Measurements from ENCODE around the gene FARP1.
A peak's percentile ranks its signal among the peaks of the same experiment; 100 is the strongest.

FARP1 gene

DNA sequence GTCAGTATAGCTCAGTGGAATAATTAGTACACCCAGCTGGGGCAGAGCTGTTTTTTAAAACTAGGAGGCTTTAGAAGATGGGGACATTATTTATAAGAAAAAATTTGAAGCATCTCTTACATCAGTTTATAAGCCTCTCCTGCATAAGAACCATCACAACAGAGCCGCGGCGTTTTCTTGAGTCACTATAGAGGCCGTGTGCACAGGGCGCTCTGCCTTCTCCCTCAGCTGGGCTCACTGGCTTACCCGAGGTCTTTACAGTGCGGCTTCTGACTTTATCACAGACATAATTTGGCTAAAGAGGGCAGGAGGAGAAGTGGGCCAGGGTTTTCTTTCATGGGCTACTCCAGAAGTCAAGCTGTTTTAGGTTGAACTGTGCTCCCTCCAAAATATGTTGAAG is 169.7 kb downstream of the FARP1 start:
- no peak for DNase-seq

DNA sequence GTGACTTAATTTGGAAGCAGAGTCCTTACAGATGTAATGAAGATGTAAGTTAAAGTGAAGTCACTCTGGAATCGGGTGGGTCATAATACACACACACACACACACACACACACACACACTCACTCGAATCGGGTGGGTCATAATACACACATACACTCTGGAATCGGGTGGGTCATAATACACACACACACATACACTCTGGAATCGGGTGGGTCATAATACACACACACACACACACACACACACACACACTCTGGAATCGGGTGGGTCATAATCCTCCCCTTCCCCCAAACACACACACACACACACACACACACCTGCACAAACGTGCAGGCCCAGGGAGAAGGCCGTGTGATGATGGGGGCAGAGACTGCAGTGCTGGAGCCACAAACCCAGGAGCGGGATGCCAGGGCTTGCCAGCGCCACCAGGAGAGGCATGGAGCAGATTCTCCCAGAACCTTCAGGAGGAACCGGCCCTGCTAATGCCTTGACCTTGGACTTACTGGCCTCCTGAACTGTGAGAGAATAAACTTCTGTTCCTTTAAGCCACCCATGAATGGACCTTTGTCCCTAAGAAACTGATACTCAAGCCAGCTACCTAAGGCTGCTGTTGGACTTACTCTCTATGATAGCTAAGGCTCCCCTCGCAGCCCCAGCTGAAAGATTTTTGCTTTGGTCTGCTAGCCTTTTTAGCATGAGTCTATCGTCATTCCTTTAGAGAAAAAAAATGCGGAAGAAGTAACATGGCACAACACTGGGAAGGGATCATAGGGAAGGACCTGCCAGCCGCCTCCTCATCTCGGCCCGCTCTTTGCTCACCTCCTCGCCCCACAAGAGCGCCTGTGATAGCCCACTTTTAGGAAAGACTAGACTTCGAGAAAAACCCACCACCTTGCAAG is 170.4 kb downstream of the FARP1 start:
- no peak for DNase-seq

DNA sequence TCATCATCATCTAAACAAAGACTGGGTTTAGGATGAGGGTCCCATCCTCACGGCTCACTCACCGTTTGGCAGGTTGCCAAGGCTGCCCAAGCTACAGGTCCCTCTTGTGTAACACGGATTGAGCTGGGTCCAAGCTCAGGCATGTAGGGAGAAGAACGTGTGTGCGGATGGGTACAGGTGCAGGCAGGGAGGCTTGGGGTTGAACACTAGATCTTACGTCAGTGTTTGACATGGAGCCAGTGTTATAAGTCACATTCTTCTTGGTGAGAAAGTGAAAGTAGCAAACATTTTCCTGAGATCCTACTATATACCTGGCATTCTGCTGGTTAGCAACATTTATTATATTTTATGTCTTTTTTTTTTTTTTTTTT is 171.0 kb downstream of the FARP1 start:
- DNase-seq = no peak

DNA sequence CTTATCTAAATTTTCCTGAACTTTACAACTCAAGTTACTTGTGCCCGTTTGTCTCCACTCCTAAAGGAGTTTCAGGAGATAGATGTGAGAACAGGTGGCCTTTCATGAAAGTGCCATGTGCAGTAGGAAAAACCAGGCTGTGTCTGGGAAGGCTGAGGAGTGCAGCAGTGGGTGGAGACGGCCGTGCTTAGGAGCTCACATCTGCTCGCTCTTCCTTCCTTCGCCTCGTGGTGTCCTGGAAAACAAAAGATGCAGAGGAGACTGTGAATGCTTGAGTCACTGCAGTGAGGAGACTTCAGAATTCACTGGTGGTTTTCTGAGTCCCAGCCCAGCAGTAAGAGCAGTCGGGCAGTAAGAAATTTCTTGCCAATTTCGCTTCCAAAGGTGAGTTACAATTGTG is 172.6 kb downstream of the FARP1 start:
- DNase-seq = no peak

DNA sequence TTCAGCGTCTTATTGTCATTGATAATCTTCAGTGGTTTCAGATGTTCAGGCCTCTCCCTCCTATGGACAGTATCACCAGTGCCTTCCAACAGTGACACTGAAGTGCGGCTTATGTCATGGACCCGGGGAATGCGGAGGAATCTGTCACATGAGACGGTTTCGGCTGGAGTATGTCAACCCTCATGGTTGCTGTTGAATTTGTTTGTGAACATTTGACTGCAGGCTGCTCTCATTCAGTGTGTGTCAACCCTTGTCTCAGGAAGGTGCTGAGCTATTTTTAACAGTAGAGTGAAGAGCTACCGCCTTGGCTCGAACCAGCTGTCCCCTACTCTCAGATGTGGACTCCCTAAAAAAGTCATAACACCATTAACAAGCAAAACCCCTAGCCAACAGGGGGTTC is 173.0 kb downstream of the FARP1 start:
- no peak for DNase-seq

DNA sequence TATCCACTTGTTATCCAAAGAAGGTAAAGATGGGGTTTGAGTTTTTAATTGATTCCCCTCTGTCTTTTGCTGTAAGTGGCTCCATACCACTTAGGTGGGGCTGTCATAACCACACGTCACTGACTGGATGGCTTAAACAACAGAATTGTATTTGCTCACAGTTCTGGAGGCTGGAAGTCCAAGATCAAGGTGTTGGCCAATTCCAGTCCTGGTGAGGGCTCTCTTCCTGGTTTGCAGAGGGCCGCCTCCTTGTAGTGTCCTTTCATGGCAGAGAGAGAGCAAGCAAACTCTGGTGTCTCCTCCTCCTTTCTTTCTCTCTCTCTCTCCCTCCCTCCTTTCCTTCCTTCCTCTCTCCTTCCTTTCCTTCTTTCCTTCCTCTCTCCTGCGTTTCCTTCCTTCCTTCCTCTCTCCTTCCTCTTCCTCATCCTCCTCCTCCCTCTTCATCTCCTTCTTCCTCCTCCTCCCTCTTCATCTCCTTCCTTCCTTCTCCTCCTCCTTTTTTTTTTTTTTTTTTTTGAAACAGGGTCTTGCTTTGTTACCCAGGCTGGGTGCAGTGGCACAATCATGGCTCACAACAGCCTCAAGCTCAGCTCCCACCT is 174.8 kb downstream of the FARP1 start:
- no peak for DNase-seq

DNA sequence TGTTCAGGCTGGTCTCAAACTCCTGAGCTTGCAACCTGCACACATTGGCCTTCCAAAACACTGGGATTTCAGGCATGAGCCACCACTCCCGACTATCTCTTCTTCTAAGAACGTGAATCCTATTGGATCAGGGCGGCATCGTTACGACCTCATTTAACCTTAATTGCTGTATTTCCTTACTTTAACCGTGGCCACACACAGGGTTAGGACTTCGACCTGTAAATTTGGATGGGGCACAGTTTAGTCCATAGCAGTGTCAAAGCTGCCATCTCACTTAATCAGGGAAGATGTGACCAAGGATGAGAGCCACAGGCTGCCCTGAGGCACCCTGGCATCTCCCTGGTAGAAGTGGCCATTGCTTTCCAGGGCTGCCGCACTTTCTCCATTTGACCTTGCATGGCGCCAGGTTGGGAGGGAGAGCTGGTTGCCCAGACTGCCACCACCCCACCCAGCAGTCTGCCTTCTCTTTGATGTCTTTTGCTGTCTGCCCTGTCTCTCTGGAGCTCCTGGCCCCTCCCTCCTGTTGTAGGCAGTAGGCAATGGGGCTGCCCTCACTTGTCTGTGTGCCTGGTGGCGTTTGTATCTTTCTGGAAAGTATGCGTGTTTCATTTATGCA is 175.5 kb downstream of the FARP1 start:
- no peak for DNase-seq

DNA sequence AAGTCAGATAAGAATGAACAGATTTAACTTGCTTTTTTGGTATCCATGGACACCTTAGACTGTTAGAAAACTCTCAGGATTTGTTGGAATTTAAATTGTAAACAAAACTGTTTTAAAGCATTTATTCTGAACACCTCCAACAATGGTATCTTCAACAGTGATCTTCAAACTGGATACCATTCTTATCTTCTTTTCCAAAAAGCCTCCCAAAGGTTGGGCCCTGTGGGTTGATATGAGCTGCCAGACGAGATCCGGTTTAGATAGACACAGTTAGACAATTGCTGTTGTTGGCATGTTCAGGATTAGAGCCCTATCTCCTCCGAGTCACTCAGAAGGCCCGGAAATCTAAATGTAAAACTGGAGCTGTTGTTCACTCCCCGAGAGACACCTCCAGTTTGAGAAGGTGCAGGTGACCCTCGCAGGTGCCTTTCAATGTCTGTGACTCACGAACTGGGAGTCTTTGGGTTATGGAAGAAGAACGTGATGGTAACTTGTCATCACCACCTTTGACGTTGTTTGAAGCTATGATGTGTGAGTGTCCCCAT is 177.7 kb downstream of the FARP1 start:
- no peak for DNase-seq

DNA sequence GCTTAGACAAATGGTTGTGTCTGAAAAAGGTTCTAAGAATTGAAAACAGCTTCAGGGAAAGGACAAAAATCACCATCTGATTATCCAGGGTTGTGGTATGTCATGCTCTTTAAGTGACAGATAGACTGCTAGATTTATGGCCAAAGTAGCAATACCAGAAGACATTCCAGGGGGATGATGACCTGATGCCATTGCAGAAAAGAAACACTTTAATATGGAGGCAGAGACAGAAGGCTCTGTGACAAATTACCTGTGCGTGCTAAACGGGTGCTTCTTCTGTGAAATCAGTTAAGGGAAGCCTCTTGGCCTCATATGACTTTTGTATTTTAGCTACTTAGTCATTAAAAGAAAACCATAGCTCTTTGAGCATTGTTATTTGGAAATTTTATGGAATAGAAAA is 178.5 kb downstream of the FARP1 start:
- DNase-seq = no peak

DNA sequence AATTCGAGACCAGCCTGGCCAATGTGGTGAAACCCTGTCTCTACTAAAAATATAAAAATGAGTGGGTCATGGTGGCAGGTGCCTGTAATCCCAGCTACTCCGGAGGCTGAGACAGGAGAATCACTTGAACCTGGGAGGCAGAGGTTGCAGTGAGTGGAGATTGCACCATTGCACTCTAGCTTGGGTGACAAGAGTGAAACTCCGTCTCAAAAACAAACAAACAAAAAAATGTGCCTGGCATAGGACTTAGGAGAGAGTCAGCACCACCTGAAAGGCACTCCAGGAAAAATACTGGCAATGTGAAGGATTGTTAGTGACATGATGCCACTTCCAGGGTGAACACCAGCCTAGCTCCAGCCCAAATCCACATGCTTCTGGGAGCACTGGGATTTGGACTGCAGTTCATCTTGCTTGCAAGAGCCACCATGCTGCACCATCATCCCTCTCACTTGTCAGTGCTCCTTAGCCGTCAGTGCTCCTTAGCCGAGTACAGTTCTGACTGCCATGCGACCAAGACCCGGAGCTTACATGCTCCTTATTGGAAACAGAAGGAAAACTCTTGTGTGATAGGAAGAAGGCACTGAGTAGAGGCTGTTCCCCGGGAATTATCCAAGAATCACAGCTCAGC is 179.3 kb downstream of the FARP1 start:
- DNase-seq = no peak

DNA sequence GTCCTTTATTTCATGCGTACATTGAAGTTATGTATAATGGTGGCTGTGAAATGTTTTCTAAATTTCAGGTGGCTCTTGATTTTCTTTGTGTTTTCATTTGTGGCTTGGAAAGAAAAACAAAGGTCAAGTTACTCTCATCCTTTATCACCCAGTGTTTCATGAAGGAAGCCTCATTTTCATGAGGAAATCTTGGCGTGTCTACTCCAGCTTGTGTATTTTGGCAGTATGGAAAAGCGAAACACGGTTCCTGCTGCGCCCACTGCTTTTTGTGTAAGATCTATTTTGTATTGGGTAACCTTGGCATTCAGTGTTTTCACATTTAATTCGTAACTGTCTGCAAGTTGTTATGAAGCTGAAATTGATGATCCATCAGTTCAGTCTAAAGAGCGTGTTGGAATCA is 181.2 kb downstream of the FARP1 start:
- no peak for DNase-seq

DNA sequence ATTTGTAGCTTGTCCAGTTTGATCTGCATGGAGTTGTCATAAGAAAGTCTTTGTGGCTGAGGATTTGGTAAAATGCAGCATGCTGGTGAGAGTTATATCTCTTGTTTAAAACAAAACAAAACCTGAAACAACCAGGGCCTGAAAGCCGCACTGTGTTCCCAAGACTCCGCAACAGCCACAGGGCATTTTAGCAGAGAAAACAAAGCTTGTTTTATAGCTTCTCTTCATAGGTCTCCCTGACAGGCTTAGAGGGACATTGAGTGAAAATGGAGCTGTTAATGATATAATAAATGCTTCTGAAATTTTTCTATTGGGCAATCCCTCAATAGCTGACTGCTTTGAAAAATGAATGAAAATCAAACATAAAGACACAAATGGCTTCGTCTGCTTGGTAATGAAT is 182.8 kb downstream of the FARP1 start:
- DNase-seq = no peak

DNA sequence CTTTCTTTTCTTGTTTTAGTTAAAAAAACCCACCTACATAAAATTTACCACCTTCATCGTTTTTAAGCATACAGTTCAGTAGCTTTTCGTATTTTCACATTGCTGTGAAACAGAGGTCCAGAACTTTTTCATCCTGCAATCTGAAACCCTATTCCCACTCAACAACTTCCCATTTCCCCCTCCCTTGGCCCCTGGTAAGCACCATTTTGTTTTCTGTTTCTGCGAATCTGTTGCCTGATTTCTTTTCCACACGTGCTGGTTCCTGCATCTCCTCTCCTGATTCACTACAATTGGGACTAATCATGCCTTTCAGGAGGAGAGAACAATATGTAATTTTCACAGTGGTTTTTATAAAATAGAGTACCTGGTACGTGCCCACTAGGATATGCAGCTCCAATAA is 183.4 kb downstream of the FARP1 start:
- no peak for DNase-seq

DNA sequence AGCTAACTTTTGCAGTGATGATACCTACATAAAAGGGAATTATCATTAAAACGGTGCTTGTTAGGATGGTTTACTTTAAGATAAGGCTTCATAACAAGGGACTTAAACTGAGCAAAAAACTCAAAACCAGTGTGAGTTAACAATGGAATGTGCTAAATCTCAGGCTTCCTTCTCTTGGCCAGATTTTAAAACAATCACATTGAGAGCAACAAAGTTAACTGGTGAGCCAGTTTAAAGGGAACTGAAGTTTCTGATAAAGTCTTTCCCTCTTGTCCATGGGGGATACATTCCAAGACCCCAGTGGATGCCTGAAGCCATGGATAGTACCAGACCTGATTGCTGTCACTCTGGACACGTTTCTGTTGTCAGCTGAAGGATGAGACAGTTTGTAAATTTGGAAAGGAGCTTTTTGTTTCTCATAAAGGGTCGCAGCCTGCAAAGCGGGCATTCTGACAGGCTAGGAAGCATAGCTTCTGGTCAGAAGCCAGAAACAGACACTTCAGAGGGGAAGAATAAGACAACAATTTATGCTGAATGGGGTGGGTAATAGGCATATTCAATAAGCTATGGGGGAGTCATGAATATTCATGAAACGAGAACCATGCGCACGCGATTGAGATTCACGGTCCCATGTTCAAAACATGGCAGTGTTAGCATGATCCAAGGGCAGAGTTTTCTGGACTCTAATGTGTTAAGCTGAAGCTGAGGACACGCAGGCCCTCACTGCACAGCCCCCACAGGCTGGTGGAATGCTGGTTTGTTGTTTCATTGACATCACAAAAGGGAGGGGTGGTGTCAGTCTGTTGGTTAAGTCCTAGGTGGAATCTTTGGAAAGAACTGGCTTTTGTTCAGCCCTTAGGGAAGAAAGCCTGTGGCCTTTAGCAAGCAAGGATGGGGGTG is 184.7 kb downstream of the FARP1 start:
- DNase-seq = peak; percentile 45

DNA sequence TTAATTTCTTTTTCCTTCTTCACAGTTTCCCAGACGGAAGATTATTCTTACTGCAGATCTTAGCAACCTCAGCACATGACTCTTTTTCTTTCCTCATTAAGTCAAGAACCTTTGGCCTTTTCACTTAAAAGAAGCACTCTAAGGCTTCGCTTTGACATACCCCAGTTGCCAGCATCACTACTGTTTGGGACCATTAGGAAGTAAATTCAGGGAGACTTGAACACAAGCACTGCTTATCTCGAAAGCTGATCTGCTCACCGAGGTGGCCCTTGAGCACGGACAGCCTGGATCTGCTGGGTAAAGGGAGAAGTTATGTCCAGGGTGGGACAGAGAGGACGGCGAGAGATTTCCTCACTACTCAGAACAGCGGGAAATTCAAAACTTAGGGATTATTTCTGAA is 185.6 kb downstream of the FARP1 start:
- DNase-seq = no peak

DNA sequence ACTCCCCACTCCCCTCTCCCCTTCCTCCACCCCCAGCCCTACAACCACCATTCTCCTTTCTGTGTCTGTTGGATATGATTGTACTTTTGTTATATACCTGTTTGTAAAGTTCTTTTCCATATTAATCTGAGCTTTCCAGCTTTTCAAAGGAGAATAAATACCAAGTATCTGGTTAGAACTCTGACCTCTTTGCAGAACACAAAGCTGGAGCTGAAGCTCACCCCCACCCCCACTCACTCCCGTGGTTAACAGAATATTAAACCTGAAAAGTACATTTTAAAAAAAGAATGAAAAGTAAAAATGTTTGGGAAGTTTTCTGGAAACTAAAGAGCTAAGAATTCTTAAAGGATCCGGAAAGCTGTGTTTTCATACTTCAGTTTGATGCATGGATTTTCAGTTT is 189.3 kb downstream of the FARP1 start:
- no peak for DNase-seq

DNA sequence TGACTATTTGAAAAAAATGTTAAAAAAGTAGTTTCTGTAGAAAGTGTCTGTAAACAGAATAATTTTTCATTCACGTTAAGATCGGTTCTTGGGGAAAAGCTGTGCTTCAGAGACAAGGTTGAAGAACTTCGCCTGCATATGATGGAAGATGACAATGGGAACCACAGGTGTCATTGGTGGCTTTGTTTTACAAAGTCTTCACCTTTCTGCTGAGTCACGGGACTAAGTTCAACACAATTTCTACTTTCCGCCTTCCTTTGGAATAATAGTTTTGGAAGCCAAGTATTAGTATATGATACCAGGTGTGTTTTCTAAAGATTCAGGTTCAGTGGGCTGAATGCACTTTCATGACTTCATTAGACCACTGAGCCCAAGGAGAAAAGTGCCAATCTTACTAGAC is 189.8 kb downstream of the FARP1 start:
- no peak for DNase-seq

DNA sequence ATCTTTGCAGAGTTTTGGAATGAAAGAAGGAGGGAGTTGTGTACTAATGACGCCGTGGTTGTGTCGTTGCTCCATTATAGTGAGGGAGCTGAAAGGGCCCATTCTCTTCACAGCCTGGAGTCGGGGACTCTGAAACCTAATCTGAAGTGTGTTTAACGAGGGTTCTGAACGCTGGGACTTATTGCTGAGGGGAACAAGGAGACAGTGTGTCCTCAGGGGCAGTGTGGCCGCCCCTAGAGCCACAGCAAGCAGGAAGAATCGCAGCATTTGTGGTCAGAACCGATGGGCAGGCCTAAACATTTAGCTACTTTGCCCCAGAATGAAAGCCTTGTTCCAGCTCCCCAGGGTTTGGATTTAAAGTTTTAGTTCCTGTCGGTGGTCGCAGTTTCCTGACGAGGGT is 190.6 kb downstream of the FARP1 start:
- no peak for DNase-seq

DNA sequence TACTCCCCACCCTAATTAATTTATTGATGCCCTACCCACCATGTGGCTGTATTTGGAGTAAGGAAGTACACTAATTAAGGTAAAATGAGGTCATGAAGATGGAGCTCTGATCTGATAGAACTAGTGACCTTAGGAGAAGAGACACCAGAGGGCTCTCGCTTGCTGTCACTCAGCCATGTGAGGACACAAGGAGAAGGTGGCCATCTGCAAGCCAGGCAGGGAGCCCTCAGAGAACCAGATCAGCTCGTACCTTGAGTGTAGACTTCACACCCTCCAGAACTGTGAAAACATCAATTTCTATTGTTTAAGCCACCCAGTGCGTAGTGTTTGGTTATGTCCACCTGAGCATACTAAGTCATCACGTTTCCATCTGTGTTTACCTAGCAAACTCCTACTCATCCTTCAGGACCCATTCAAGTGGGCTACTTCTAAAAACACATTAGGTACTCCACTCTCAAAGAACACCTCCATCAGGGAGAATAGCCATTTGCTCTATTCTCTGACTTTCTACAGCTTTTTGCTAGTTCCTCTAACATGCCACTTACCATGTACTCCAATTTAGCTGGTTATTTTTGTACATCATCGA is 191.8 kb downstream of the FARP1 start:
- no peak for DNase-seq

DNA sequence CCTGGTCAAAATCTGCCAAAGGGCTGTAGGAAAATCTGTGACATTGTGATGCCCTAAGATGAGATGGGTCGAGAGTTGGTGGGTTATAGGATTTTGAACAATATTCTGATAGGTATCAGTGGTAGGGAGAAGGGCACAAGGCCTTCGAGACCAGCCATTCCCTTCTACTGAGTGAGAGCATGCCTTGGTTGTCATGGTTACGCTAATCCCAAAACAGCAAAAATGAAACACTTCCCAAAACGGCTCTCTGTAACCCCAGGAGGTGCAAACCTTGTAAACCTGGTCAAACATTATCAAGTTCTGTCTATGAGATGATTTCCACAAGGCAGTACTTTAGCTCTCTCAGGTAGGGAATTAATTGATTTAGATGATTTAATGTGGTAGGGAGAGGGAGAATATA is 192.8 kb downstream of the FARP1 start:
- DNase-seq = no peak

DNA sequence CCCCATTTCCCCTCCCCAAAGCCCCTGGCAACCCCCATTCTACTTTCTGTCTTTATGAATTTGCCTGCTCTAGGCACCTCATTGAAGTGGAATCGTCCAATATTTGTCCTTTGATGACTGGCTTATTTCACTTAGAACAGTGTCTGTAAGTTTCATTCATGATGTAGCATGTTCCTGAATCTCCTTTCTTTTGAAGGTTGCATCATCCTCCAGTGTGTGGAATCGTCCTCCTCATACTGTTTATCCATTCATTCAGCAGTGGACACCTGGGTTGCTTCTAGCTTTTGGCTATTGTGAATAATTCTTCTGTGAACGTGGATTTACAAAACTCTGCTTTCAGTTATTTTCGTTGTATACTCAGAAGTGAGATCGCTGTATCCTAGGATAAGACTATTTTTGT is 195.4 kb downstream of the FARP1 start:
- DNase-seq = no peak

All from retina (tissue), 1 donor.